RWPE1 (cell line): ENCODE results near the gene FBXW11.

Source experiments
- CTCF ChIA-PET: fragments of 350-600 bp; sonication (Branson Sonifier 250); formaldehyde crosslinking; extraction: SDS; loops from one replicate; lab custom pipeline; 2021; lab: Yijun Ruan, JAX
- POLR2A ChIA-PET: fragments of 400-600 bp; formaldehyde crosslinking; extraction: SDS; loops from one replicate; lab custom pipeline; 2020; ENCODE audit warnings: antibody characterized with exemption; ENCODE audit not compliant: low non-redundant PET; lab: Yijun Ruan, JAX
- DNase-seq: peaks from one replicate; pipeline ENCODE4 v3.0.0; 2012; ENCODE audit warnings: low spot score
- H3K27ac ChIP-seq: fragments of 450-650 bp; 2 replicates; pipeline ENCODE4 v1.5.1; 2017
- TF ChIP-seq, protein P1 (sequence below): fragments of 450-650 bp; conservative IDR thresholded peaks from 2 replicates; pipeline ENCODE4 v1.5.1; 2017; ENCODE audit warnings: low read depth, mild to moderate bottlenecking

Gene FBXW11

DNA sequence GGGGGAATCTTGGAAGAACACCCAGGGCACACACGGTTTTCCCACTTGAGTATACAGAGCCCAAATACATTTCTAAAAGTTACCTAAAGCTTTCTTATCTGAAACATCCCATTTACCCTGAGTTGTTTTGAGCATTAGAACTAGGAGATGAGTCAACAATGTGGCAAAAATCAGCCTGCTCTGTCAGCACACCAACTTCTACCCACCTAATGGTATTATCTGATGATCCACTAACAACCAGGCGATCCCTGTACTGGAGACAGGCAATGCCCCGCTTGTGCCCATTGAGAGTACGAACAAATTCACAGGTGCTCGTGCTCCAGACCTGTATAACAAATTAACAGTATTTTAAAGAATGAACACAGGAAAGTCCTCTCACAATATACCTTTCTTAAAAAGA, 133.8 kb downstream of the FBXW11 start:
- ChIA-PET POLR2A (no interaction called here), CTCF (interaction anchor here (0.6 to 1.3 kb wide), 4 partner anchors 18 to 454 kb away, joined by 3 to 4 read pairs (median 4); no protein-coding TSS in a partner anchor)
- no peak for DNase-seq
- no peak overlapping the region for H3K27ac ChIP-seq
- TF ChIP-seq, protein P1, sequence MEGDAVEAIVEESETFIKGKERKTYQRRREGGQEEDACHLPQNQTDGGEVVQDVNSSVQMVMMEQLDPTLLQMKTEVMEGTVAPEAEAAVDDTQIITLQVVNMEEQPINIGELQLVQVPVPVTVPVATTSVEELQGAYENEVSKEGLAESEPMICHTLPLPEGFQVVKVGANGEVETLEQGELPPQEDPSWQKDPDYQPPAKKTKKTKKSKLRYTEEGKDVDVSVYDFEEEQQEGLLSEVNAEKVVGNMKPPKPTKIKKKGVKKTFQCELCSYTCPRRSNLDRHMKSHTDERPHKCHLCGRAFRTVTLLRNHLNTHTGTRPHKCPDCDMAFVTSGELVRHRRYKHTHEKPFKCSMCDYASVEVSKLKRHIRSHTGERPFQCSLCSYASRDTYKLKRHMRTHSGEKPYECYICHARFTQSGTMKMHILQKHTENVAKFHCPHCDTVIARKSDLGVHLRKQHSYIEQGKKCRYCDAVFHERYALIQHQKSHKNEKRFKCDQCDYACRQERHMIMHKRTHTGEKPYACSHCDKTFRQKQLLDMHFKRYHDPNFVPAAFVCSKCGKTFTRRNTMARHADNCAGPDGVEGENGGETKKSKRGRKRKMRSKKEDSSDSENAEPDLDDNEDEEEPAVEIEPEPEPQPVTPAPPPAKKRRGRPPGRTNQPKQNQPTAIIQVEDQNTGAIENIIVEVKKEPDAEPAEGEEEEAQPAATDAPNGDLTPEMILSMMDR, result no peak

DNA sequence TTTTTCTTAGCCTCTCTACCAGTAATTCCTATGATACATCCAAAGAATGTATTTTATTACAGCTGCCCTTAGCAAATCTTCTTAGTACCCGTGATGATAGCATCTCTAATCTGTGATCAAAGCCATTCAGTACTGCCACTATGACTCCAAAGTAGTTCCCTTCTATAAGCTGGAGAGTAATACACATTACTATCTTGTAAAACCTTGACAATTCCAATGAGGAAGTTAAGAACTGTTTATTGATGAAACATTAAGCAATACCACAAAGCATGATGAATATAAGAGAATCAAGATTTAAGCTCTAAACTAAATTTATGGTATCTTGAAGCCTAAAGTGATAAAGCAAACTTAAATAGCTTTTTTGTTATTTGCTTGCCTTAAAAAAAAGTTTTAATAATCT, 134.7 kb downstream of the FBXW11 start:
- ChIA-PET CTCF (interaction anchor here (0.6 to 1.3 kb wide), 4 partner anchors 15 to 241 kb away, joined by 3 to 5 read pairs (median 4); no protein-coding TSS in a partner anchor), POLR2A (no interaction called here)
- H3K27ac ChIP-seq, result no peak overlapping the region
- DNase-seq, result no peak
- TF ChIP-seq, protein P1, result no peak

DNA sequence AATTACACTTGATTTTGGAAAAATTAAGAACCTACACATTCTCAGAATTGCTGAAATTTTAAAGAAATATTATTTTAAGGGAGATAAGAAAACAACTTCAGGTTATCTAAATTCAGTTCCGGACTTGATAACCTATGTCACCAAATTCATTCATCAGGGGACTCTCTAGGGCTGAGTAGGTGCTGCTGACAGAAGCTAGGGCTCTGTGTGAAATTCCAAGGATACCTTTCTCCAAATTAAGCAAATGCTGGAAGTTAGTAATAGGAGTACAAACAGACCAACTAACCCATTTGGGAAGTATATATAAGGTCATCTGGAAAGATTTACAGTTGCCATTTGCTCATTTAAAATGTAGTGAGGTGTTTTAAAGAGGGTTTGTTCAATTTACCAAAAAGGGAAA, 136.5 kb downstream of the FBXW11 start:
- ChIA-PET CTCF (interaction anchor here (0.5 kb wide), 1 partner anchor 26 kb away, joined by 3 read pairs; no protein-coding TSS in a partner anchor), POLR2A (no interaction called here)
- no peak for DNase-seq
- TF ChIP-seq, protein P1, result no peak
- no peak overlapping the region for H3K27ac ChIP-seq

DNA sequence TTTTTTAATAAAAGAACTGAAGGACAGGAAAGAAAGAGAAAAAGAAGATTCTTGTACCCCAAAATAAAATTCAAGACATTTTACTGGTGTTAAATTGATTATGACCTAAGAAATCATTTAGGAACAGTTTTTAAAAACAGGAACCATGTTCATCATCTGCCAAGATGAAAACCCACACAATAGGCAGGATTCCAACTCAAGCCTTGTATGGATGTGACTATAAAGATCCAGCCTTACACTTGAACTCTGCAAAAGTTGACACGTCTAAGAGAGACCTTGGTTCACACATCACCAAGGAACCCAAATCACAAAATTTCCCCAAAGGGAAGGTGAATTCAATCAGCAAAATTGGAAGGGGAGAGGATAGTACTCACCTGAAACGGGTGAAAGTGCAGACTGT, 138.2 kb downstream of the FBXW11 start:
- ChIA-PET CTCF (no interaction called here), POLR2A (no interaction called here)
- DNase-seq, result no peak
- TF ChIP-seq, protein P1, result no peak
- no peak overlapping the region for H3K27ac ChIP-seq

DNA sequence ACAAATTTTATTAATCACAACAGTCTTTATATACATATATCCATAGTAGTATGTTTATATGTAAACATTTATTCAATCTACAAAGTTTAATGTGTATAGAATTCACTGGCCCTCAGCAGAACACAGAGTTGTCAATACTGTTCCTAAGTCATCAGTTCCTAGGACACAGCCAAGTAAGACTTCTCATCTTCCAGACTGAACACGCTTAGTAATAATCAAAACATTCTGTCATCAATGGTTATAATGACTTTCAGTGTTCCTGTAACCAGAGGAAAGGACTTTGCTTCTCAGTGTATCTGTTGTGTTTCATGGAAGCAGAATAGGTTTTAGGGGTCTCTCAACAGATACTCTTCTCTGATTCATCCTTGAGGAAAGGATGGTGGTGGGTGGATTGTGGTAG, 138.7 kb downstream of the FBXW11 start:
- ChIA-PET POLR2A (no interaction called here), CTCF (no interaction called here)
- no peak for DNase-seq

DNA sequence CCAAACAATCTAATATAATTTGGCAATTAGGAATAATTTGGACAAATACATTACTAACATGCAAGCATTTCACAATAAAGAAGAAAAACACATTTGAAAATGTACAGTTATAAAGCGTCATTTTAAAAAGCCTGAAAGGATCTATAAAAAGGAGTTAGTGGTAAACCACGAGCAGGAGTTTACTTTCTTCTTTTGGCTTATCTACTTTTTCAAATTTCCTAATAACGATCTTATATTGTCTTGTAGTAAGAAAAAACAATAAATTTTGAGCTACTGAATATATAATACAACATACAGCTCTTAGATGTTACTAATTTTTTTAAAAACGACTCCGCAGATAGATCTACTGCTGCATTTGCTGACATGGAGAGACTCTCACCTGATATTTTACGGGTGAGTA, 141.0 kb downstream of the FBXW11 start:
- H3K27ac ChIP-seq, result no peak overlapping the region
- TF ChIP-seq, protein P1, result no peak
- no peak for DNase-seq
- POLR2A ChIA-PET, result interaction anchor here (0.6 kb wide), 1 partner anchor 417 kb away, joined by 7 read pairs; no protein-coding TSS in a partner anchor
- CTCF ChIA-PET, result interaction anchor here (0.6 kb wide), 1 partner anchor 178 kb away, joined by 3 read pairs; no protein-coding TSS in a partner anchor

More for the DNA sequence above, 138.7 kb downstream of the FBXW11 start:
- H3K27ac ChIP-seq, result no peak overlapping the region
- TF ChIP-seq, protein P1, result no peak
